ENCODE results near the gene LPAR5.

LPAR5 gene

DNA sequence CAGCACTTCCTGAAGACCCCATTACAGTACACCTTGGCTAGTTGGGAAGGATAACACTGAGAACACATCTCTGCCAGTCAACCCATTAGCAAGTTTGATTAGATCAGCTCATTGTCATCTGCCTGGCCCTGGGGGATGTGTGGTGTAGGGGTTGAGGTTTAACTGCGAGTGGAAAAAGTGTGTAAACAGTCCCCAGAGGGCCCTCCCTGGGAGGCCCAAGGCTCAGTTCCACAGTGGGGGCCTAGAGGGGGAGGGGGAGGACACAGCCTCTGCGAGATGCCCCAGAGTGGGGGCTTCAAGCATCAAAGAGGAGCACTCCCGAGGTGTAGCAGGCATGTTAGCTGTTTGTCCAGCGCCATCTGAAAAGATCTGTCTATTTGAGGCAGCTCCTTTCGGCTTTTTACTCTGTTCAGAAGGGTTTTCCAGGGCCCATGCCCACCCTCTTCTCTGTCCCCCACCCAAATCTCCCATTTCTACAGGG is 344 bp downstream of the LPAR5 start:
- no peak for DNase-seq

DNA sequence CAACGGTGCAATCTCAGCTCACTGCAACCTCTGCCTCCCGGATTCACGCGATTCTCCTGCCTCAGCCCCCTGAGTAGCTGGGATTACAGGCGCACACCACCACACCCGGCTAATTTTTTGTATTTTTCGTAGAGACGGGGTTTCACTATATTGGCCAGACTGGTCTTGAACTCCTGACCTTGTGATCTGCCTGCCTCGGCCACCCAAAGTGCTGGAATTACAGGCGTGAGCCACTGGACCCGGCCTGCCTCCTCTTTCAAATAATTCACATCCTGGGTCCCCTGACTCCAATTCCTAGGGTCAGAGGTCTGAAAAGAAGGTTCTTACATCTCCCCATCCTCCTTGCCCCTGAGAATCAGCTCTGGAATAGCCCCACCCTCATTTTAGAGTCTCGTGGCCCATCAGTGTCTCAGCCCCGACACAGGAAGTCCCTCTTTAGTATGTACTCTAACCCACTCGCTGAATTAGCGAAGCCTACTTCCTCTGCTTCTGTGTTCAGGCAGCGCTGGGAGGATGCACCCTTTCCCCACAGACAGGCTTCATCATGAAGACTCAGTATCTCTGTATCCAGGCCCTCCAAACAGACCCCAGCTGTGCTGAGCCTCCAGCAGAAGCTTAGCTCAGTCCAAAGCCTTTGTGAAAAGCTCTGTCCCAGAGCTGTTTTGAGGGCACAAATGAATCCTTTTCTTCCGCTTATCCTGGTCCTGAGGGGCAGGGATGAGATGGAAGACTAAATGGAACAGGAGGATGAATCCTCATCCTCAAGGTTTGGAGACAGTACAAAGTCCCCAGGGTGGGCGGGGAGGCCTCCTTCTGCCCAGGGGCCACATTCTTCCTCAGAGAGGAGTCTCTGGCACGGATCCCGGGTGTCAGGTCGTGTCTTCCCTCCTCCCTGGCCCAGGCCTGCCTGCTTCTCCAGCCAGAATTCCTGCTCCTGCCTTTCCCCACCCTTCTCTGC is 3.5 kb downstream of the LPAR5 start:
- no peak for DNase-seq

DNA sequence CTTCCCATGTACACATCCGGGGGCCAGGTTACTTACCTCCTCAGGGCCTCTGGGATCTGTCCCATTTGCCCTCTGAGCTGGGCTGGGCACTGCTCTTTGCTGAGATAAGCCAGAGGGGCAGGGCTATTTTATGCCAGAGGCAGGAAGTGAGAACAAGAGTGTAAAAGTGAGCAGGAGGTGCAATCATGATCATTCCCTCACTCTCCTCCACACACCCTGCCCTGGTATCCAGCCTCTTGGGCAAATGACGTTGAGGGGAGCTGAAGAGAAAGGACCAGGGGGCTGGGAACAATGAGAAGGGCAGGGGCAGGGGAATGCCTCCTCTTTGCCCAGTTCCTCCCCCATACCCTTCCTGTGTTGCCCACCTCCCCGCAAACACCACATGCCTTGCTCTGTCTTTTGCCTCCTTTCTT is 4.2 kb downstream of the LPAR5 start:
- DNase-seq, result no peak

DNA sequence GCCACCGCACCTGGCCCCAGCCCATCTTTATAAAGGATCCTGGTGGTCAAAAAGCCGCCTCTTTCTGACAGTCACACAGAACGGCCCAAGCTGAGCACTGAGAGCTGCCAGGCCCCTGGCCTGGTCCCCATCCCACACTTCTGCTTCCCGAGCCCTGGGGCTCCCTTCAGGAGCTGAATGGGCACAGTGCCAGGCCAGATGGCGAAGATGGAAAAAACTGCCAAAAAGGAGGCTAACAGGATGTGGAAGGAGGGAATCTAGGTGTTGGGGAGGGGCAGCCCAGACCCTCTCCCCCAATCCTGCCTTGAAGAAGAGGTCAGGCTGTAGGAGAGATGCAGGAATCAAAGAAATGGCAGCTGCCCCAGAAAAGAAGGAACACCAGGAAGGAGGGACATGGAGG is 5.0 kb downstream of the LPAR5 start:
- DNase-seq, result no peak

DNA sequence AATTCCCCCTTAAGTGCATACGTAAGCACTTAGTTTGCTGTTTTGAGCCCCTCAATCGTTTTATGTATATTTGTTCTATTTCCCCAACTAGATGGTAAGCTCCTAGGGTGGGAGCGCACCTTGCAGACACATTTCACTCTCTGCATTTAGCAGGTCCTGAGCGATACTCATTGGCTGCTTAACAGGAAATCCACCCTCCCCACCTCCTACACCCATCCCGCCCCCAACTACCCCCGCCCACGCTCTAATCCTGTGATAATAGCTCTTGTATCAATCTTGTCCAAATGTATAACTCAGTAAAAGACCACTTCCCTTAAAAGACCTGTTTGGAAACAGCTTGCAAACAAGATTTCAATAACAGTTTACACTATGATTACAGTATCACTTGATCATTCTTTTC is 8.1 kb downstream of the LPAR5 start:
- peak; percentile 21 for DNase-seq

DNA sequence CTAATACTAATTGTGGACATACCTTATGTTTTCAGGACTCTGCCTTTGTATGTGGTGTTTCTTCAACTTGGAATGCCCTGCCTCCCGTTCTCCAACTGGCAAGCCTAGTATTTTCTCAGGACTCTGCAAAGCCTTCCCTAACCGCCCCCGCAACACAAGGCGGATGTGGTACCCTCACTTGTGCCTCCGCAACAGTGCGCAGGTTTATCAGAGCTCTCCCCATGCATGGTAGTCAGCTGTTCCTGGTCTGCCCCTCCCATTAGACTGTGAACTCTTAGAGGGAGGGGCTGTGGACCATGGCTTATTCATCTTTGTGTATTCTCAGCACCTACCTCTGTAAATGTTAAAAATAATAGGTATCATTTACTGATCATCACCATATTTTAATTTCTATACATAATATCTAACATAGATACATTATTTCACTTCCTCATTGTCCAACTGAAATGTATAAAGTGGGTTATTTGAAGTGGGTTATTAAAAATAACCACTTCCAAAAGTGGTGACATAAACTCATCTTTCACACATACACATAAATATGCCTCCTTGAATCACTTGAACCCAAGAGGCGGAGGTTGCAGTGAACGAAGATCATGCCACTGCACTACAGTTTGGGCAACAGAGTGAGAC is 9.0 kb downstream of the LPAR5 start:
- no peak for DNase-seq

DNA sequence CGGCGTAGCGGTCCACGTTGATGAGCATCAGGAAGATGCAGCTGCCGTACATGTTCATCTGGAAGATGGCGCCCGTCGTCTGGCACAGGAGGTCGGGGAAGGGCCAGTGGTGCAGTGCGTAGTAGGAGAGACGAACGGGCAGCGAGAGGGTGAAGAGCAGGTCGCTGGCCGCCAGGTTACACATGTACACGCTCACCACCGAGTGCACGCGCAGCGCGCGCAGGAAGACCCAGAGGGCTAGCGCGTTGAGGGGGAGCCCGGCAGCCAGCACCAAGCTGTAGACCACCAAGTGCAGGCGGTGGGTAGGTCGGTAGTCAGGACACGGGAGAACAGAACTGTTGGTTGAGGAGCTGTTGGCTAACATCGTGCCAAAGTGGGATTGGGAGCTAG is 14.9 kb downstream of the LPAR5 start:
- no peak for DNase-seq

DNA sequence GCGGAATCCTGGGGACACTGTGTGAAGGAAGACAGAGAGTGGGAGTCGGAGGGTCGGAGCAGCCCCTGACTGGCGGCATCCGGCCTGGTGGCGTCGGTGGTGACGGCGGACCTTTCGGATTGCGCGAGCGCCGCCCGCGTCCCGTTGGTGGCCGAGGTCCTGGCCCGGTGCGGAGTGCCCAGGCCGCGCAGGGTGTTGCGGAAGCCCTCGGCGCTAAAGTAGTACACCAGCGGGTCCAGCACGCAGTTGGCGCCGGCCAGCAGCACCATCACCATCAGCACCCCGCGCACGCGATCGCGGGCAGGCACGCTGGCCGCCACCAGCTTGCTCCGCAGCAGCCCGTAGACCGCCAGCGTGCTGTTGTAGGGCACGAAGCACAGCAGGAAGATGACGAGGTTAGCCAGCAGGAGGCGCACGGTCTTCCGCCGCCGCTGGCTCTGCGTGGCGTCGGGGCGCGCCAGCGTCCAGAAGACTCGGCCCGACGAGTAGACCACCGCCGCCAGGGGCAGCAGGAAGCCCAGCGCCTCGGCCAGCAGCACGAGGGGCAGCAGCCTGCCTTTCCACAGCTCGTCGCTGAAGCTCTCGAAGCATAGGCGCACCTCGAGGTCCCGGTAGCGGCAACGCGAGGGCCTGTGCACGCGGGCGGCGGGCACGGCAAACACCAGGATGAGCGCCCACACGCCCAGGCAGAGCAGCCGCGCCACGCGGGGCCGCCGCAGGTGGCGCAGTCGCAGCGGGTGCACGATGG is 15.4 kb downstream of the LPAR5 start:
- no peak for DNase-seq

DNA sequence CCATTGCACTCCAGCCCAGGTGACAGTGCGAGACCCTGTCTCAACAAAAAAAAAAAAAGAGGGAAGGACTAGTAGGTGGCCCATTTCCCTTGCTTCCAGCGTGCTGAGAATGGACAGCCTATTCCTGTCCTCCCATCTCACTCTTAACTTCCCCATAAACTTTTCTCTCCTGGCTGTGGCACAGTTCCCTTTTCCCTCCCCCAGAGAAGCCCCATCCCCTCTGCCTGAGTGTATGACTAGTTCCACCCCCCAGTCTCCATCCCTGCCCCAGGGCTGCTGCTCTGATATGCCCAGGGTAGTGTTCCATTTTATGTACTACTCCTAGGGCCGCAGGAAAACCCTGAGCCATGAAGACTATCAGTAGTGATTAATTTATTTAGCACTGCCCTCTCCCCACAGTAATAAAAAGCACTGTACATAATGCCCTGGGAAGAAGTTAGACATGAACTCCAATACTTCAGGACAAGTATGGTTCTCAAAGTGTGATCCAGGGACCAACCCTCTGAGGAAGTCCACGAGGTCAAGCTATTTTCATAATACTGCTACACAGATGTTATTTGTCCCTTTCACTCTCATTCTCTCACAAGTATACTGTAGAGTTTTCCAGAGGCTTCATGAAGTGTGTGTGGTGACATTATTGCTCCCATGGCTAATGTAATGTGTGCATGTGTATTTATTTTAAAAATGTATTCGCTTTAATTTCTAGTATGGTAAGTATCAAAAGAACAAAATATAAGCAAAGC is 17.1 kb downstream of the LPAR5 start:
- DNase-seq, result no peak

DNA sequence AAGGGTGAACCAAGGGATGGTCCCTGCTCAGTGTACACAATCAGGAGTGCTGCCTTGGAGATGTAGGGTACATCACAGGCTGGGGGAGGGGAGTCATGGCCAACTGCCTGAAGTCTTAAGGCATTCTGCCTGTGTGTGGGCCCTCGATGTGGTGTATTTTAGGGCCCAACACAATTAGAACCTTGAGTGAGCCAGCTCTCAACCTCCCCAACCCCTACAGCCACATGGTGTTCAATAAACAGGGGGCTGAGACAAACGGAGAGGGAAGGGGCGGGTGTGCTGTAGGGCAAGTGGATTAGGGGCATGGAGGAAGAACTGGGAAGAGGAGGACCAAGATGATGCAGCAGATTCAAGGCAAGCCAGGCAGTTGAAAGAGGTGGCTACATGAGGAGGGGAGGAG is 20.0 kb downstream of the LPAR5 start:
- DNase-seq, result no peak

DNA sequence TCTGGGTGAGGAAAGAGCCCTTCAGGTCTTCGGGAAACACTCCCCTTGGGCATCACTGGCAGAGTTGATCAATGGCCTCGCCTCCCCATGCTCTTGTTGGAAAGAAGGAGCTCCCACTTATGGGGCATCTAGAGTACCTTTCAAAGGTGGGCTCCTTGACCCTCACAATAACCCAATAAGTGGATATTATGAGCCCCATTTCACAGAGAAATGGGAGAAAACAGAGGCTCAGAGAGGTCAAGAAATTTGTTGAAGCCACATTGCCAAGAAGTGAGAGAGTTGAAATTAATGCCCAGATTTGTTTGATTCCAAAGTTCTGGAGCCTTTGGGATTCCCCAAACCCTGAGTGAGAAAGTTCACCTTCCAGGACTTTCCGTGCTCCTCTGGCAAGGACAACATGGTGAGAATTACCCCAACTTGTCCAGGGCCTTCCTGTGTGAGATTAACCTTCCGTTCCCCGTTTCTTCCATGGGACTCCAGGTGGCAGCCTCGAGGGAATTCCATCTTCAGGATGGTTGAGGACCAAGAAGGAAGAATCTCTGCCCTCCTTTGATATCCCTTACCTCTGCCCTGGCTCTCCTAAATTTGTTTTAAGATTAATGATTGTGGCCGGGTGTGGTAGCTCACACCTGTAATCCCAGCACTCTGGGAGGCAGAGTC is 21.1 kb downstream of the LPAR5 start:
- DNase-seq, result no peak

DNA sequence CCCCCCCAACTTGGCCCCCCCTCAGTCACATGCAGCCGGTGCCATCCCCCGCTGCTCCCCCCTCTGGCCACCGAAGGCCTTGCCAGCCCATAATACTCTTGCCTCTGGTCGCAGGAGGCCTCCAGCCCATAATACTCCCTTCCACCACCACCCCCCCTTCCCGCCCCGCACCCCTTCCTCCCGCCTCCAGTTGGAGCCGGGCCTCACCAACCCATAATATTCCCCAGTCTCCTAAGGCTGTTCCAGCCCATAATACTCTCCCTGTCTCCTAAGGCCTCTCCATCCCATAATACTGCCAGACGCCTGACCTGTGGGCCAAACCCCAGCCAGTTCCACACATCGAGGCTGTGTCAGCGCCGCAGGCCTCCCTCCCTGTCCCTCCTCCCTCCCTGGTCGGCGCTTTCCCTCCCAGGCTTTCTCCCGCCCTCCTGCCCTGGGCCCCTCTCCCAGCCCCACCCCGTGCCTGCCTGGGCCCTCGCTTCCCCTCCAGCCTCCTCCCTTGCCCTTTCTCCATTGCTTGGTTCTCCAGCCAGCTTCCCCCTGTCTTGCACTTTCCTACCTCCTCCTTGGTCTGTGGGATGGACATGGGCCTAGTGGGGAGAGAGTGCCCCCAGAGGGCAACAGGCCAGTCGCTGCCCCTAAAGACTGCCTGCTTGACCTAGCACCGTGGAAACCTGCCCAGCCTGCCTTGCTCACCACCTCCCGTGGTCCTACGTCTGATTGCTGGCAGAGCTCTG is 21.8 kb downstream of the LPAR5 start:
- peak; percentile 87 for DNase-seq

DNA sequence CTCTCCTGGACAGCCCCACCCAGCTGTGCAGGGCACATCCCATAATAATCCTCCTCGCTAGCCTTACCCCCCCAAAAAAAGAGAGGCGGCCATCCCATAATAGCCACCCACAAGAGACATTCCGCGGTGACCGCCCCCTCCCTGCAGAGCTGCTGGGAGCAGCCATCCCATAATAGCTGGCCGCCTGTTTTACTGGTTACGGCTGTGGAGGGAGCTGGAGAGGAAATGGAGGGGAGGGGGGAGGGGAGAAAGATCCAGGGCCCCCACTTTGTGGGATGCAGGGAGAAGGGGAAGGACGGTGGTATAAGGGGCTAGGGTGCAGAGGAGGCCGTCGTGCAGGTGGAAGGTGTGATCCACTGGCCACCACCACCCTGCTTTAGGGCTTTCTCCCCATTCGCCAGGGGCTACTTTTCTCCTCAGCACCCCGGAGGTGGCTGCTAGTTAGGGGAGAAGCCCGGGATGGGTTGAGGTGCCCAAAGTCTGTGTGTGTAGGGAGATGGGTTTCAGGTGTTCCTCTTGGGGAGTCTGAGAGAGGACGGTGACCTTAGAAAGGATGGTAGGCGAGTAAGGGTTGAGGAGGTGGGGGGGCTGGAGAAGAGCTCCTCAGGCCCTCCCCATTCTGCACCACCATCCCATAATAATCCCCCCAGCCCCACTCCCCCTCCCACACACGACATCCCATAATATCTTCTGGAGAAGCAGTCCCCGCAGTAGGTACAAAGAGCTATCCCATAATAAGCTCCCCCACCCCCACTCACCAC is 22.6 kb downstream of the LPAR5 start:
- peak; percentile 91 for DNase-seq

DNA sequence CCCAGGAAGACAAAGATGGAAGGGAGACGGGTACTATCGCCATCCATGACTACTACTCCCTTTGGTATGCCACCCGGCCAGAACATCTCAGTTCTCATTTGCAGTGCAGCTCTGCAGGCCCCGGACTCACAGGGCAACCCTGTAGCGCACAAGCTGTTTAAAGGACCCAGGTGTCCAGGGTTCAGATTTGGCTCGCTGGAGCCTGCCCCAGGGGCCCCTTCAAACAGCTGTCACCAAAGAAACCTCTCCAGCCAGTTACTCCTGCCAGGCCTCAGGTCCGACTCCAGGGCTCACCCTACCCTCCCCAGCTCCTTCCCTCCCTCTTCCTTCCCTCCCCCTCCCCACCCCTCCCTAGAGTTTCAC is 23.1 kb downstream of the LPAR5 start:
- no peak for DNase-seq

DNA sequence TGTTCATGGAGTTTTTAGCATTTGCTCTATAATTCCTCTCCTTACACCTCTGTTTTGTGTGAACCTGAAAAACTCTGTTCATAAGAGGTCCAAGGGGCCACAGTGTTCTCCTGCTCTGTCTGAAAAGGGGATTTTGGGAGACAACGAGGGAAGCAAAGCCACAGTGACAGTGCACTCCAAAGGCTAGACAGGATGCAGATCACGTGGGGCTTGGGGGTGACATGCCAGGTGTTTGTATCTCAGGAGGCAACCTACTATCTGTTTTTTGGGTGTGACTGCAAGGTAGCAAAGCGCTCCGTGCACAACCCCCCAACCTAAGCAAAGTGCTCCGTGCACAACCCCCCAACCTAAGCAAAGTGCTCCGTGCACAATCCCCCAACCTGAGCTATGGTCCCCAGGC is 23.5 kb downstream of the LPAR5 start:
- DNase-seq, result no peak

DNA sequence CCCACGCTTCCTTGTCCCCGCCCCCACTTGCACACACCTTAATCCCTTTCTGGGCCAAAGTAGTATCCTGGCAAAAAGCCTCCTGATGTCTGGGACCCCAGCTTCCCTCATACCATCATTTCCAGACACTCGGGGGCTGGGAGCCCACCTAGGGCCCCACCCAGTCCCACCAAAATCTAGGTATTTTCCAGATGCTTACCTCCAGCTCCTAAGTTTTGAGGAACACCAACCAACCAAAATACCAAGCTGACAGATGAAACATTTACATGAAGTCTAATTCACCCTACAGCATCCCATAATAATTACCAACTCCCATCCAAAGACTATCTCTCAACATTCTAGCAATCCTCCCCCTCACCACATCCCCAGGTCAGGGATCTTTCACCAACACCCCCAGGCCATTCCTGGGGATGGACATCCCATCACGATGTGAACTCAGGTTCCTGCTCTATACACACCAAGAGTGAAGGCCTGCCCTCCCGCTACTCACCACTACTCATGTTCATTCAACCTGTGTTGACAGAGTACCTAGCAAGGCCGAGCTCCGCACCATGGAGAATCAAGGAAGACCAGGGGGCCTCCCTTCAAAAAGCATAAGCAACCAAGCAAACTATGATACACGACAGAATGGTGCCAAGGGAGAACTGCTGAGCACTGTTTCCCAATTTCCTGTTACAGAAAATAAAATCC is 27.0 kb downstream of the LPAR5 start:
- DNase-seq, result no peak

DNA sequence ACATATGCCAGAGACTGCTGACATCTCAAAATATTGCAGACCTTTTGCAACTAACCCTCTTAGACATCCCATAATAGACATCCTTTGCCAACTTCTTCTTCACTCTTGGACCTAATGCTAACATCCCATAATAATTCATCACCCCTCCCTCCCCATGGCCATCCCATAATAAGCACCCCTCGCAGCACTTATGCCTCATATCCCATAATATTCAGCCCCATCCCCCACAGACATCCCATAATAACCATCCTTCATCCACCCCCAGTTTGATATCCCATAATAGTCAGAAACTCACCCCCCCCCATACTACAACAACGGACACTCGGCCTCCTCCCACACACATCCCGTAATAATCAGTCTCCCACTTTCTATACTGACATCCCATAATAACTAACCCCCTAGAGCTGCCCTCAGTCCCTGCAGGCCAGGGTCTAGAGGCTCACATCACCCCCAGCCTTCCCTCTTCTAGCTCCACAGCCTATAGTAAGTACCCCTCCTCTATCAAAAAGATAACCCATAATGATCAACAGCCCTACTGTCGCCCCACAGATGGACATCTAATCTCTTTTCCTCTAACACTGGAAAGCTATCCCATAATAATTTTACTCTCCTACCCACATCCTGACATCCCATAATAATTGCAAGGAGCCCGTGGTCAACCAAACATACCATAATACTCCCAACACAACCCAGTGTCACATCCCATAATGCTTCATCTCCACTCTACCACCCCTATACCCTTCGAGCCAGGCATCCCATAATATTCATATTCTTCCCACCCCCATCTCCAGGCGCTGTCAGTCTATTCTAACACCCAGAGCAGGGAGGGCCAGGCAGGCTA is 27.8 kb downstream of the LPAR5 start:
- DNase-seq, result peak; percentile 88

DNA sequence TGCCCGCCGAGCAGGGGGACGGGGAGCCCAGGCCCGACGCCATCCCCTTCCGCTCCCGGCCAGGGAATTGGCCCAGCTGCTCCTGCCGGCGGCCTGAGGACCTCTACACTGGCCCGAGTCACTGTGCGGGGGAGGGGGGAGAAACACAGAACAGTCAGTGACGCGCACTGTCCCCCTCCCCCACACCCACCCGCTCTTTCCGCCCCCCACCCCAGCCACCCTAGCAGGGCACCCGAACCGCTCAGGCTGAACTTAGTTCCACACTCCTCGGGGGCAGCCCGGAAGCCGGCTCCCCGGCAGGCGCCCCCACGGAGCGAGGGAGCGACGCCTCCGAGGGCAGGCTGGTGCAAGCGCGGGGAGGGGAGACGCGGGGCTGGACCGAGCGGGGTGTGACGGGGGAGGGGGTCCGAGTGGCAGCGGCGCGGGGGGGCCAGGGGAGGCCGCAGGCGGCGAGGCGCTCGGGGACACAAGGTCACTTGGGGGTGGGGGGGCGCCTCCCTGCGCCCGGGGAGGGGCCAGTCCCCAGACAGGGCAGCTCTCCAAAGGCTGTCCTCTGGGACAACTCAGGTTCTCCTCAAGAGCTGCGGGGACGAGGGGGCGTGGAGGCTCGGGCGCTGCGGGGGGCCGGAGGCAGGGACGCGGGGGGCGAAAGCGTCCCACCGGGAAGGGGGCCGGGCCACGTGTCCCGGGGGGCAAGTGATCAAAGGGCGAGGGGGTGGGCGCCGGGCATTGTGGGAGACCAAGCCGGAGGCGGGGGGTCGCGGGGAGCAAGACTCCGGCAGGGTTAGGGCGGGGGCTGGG is 29.2 kb downstream of the LPAR5 start:
- no peak for DNase-seq

Measured in COR-L47 (cell line).